ENCODE measurements around the gene WBP2.

WBP2 gene

DNA sequence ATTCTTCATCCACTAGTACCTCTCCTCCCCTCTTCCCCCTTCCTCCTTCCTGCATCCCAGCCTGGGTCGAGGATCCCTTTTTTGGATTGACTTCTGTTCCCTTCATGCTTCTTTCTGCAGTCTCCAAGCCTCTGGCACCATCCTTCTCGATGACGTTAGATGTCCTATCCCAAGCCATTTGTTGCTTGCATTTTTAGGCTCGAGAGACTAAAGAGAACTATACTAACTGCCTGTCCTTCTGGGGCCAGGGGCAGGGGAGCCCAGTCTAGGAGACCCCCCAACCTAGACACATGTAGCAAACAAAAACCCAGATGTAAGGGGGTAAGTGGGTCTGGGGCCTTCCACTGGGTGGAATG is 46.6 kb downstream of the WBP2 start:
- H3K4me2 ChIP-seq (ENCODE audit: insufficient read depth, low read length): no peak overlapping the region
- H3K27ac ChIP-seq (ENCODE audit: low read length): no peak overlapping the region
- H3K9me3 ChIP-seq (ENCODE audit: insufficient read depth, low read length, severe bottlenecking): no peaks in the 10 kb centered on the region
- H3K9ac ChIP-seq (ENCODE audit: low read depth, low read length): no peak overlapping the region
- TF ChIP-seq, protein P1, sequence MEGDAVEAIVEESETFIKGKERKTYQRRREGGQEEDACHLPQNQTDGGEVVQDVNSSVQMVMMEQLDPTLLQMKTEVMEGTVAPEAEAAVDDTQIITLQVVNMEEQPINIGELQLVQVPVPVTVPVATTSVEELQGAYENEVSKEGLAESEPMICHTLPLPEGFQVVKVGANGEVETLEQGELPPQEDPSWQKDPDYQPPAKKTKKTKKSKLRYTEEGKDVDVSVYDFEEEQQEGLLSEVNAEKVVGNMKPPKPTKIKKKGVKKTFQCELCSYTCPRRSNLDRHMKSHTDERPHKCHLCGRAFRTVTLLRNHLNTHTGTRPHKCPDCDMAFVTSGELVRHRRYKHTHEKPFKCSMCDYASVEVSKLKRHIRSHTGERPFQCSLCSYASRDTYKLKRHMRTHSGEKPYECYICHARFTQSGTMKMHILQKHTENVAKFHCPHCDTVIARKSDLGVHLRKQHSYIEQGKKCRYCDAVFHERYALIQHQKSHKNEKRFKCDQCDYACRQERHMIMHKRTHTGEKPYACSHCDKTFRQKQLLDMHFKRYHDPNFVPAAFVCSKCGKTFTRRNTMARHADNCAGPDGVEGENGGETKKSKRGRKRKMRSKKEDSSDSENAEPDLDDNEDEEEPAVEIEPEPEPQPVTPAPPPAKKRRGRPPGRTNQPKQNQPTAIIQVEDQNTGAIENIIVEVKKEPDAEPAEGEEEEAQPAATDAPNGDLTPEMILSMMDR (IDR thresholded peaks at IDR 0.05; ENCODE audit: borderline replicate concordance, extremely low read depth, low read length, poor library complexity, severe bottlenecking): no peak
- TF ChIP-seq EZH2 (IDR thresholded peaks at IDR 0.05; ENCODE audit: borderline replicate concordance, low read depth, low read length, severe bottlenecking): no peak
- H3K27me3 ChIP-seq (ENCODE audit: insufficient read depth, low read length, poor library complexity): no peaks in the 10 kb centered on the region
- H3K79me2 ChIP-seq (ENCODE audit: insufficient read depth, low read length): peaks cover 48% of the 10 kb centered on the region
- H2AFZ ChIP-seq (ENCODE audit: low read depth, low read length): no peak overlapping the region
- H3K4me1 ChIP-seq (ENCODE audit: insufficient read depth, low read length): no peaks in the 10 kb centered on the region
- H4K20me1 ChIP-seq (ENCODE audit: insufficient read depth, low read length): peaks cover 33% of the 10 kb centered on the region
- DNase-seq: no peak
- H3K4me3 ChIP-seq (ENCODE audit: low read depth in 1 of 2, low read length in 2 of 2): no peak overlapping the region
- no peak for ATAC-seq (ENCODE audit: insufficient read depth, low read depth)
- H3K36me3 ChIP-seq (ENCODE audit: insufficient read depth, low read length): peaks cover 62% of the 10 kb centered on the region

DNA sequence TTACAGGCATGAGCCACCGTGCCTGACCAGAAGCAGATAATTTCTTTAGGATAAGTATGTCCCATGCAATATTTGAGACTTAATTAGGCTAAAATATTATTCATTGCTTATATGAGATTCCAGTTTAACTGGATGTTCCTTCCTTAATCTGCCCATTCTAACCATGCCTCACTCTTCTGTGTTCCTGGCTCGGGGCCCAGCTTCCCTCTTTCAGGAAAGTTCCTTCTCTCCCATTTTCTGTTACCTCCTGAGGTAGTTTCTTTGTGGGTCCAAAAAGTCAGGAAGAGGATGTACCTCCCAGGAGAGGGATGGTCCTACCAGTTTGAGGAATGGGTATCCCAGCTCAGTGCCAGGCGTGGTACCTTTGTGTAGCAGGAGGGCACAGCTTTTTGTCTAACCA is 47.3 kb downstream of the WBP2 start:
- Histone ChIP-seq H3K27me3 (ENCODE audit: insufficient read depth, low read length, poor library complexity) (no peaks in the 10 kb centered on the region), H3K4me2 (ENCODE audit: insufficient read depth, low read length) (no peak overlapping the region), H3K79me2 (ENCODE audit: insufficient read depth, low read length) (peaks cover 53% of the 10 kb centered on the region), H3K4me1 (ENCODE audit: insufficient read depth, low read length) (no peaks in the 10 kb centered on the region), H3K36me3 (ENCODE audit: insufficient read depth, low read length) (peaks cover 60% of the 10 kb centered on the region), H4K20me1 (ENCODE audit: insufficient read depth, low read length) (peaks cover 31% of the 10 kb centered on the region), H3K27ac (ENCODE audit: low read length) (no peak overlapping the region), H3K9ac (ENCODE audit: low read depth, low read length) (no peak overlapping the region), H2AFZ (ENCODE audit: low read depth, low read length) (no peak overlapping the region), H3K4me3 (ENCODE audit: low read depth in 1 of 2, low read length in 2 of 2) (no peak overlapping the region), H3K9me3 (ENCODE audit: insufficient read depth, low read length, severe bottlenecking) (no peaks in the 10 kb centered on the region)
- ATAC-seq (ENCODE audit: insufficient read depth, low read depth) (no peak), DNase-seq (no peak)
- no peak for TF ChIP-seq EZH2 (IDR thresholded peaks at IDR 0.05; ENCODE audit: borderline replicate concordance, low read depth, low read length, severe bottlenecking)
- TF ChIP-seq, protein P1 (IDR thresholded peaks at IDR 0.05; ENCODE audit: borderline replicate concordance, extremely low read depth, low read length, poor library complexity, severe bottlenecking): no peak

DNA sequence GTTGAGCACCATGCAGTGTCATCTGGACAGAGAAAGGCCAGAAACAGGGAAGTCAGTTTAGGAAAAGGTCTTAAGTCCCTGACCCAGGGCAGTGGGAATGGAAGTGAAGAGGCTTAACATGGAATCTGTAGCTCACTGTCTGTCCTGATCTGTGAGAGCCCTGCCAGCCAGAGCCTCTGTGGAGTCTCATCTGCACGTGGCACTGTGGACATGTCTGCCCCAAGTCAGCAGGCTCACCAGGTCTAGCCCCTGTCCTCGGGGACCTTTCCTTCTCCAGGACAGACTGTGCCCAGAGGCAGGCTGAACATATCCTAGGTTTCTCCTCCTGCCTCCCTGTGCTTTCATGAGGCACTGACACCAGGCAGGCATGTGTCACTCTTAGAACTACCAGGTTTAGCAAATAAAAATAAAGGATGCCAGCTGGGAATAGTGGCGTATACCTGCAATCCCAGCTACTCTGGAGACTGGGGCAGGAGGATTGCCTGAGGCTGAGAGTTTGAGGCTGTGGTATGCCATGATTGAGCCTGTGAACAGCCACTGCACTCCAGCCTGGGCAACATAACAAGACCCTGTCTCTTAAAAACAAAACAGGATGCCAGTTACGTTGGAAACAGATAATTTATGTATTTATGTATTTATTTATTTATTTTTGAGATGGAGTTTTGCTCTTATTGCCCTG is 48.2 kb downstream of the WBP2 start:
- TF ChIP-seq, protein P1 (IDR thresholded peaks at IDR 0.05; ENCODE audit: borderline replicate concordance, extremely low read depth, low read length, poor library complexity, severe bottlenecking): no peak
- no peak for TF ChIP-seq EZH2 (IDR thresholded peaks at IDR 0.05; ENCODE audit: borderline replicate concordance, low read depth, low read length, severe bottlenecking)
- H3K4me2 ChIP-seq (ENCODE audit: insufficient read depth, low read length): no peak overlapping the region
- no peak for ATAC-seq (ENCODE audit: insufficient read depth, low read depth)
- H3K4me3 ChIP-seq (ENCODE audit: low read depth in 1 of 2, low read length in 2 of 2): no peak overlapping the region
- peaks cover 57% of the 10 kb centered on the region for H3K36me3 ChIP-seq (ENCODE audit: insufficient read depth, low read length)
- no peak overlapping the region for H3K27ac ChIP-seq (ENCODE audit: low read length)
- H3K9me3 ChIP-seq (ENCODE audit: insufficient read depth, low read length, severe bottlenecking): no peaks in the 10 kb centered on the region
- peaks cover 59% of the 10 kb centered on the region for H3K79me2 ChIP-seq (ENCODE audit: insufficient read depth, low read length)
- H3K4me1 ChIP-seq (ENCODE audit: insufficient read depth, low read length): no peaks in the 10 kb centered on the region
- no peak overlapping the region for H3K9ac ChIP-seq (ENCODE audit: low read depth, low read length)
- no peak overlapping the region for H2AFZ ChIP-seq (ENCODE audit: low read depth, low read length)
- no peak for DNase-seq
- peaks cover 35% of the 10 kb centered on the region for H4K20me1 ChIP-seq (ENCODE audit: insufficient read depth, low read length)
- no peaks in the 10 kb centered on the region for H3K27me3 ChIP-seq (ENCODE audit: insufficient read depth, low read length, poor library complexity)
